ENCODE data around the gene SERTAD4.

DNA sequence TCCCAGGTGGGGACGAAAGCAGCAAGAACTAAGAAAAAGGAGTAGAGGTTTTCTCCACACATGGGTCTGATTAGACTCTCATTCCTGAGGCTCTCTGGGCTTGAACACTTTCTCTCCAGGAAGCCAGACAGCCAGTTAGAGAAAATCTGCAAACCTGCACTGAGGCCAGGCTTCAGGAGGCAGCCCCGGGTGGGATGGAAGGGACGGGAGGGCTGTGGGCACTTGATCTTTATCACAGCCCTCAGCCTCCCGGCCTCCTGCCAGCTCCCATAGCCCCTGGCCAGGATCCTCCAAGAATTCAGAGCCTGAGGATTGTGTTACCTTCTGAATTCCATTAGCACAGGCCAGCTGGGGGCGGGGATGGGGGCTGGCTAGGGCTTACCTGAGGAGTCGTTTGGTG lies 40.1 kb downstream of the SERTAD4 start:
- TF ChIP-seq CTCF (conservative IDR thresholded peaks at IDR 0.05; ENCODE audit: low read depth, low read length) (no peak), EZH2 (IDR thresholded peaks at IDR 0.05; ENCODE audit: borderline replicate concordance, low read depth, low read length, poor library complexity, severe bottlenecking) (no peak)
